RWPE2 (cell line): ENCODE measurements around the gene ERBB4.

ENCODE experiments used
- ATAC-seq: fragments of 200-7000 bp; cut with Tn5 transposase; 3 replicates; pipeline ENCODE4 v1.9.1; 2021; ENCODE audit warnings: low read depth
- DNase-seq: peaks from one replicate; pipeline ENCODE4 v3.0.0-alpha.2; 2020; ENCODE audit warnings: low spot score
- H3K27ac ChIP-seq: fragments of 450-650 bp; 2 replicates; pipeline ENCODE4 v1.5.1; 2017; ENCODE audit warnings: mild to moderate bottlenecking; ENCODE audit not compliant: poor library complexity, severe bottlenecking
- H3K27me3 ChIP-seq: fragments of 250-450 bp; sonication (Bioruptor Pico); 2 replicates; pipeline ENCODE4 v1.5.1; 2021; ENCODE audit warnings: mild to moderate bottlenecking, moderate library complexity; ENCODE audit not compliant: insufficient read depth, poor library complexity, severe bottlenecking
- H3K36me3 ChIP-seq: fragments of 250-450 bp; sonication (Bioruptor Pico); 2 replicates; pipeline ENCODE4 v1.5.1; 2020; ENCODE audit warnings: low read depth, mild to moderate bottlenecking, moderate library complexity
- H3K4me1 ChIP-seq: fragments of 250-450 bp; sonication (Bioruptor Pico); 2 replicates; pipeline ENCODE4 v1.5.1; 2021; ENCODE audit warnings: mild to moderate bottlenecking, moderate library complexity; ENCODE audit not compliant: insufficient read depth, poor library complexity, severe bottlenecking
- H3K4me3 ChIP-seq: fragments of 250-450 bp; sonication (Bioruptor Pico); 2 replicates; pipeline ENCODE4 v1.5.1; 2021; ENCODE audit warnings: mild to moderate bottlenecking, moderate library complexity; ENCODE audit not compliant: severe bottlenecking
- H3K9me3 ChIP-seq: fragments of 250-450 bp; sonication (Bioruptor Pico); 2 replicates; pipeline ENCODE4 v1.5.1; 2021; ENCODE audit warnings: mild to moderate bottlenecking, moderate library complexity; ENCODE audit not compliant: severe bottlenecking
- TF ChIP-seq, protein P1 (sequence below): fragments of 450-650 bp; IDR thresholded peaks from one replicate; pipeline ENCODE4 v1.5.1; 2017; ENCODE audit warnings: mild to moderate bottlenecking, moderate library complexity; ENCODE audit not compliant: poor library complexity, severe bottlenecking

The ERBB4 gene

DNA sequence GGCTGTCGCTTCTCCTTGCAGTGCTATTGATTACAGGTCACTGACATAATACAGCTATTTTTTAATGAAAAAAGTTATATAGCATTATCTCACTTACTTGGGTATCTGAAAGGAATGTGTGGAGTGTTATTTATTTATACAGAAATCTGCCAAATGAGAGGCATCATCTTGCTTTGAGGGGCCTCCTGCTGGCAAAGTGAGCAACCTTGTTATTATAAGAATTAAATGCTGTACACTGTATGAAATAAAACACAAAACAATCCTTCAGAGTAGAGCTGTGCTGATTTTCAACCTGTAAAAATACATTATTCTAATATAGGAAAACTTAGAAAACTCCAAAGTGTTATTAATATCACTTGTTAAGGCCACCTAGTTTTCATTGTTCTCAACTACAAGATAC is 20.9 kb downstream of the ERBB4 start:
- no peak for DNase-seq
- Histone ChIP-seq H3K27me3 (peaks cover 11% of the 10 kb centered on the region), H3K4me3 (no peak overlapping the region), H3K27ac (no peak overlapping the region), H3K4me1 (no peaks in the 10 kb centered on the region), H3K36me3 (no peaks in the 10 kb centered on the region), H3K9me3 (no peaks in the 10 kb centered on the region)
- no peak for ATAC-seq
- TF ChIP-seq, protein P1, sequence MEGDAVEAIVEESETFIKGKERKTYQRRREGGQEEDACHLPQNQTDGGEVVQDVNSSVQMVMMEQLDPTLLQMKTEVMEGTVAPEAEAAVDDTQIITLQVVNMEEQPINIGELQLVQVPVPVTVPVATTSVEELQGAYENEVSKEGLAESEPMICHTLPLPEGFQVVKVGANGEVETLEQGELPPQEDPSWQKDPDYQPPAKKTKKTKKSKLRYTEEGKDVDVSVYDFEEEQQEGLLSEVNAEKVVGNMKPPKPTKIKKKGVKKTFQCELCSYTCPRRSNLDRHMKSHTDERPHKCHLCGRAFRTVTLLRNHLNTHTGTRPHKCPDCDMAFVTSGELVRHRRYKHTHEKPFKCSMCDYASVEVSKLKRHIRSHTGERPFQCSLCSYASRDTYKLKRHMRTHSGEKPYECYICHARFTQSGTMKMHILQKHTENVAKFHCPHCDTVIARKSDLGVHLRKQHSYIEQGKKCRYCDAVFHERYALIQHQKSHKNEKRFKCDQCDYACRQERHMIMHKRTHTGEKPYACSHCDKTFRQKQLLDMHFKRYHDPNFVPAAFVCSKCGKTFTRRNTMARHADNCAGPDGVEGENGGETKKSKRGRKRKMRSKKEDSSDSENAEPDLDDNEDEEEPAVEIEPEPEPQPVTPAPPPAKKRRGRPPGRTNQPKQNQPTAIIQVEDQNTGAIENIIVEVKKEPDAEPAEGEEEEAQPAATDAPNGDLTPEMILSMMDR: no peak

DNA sequence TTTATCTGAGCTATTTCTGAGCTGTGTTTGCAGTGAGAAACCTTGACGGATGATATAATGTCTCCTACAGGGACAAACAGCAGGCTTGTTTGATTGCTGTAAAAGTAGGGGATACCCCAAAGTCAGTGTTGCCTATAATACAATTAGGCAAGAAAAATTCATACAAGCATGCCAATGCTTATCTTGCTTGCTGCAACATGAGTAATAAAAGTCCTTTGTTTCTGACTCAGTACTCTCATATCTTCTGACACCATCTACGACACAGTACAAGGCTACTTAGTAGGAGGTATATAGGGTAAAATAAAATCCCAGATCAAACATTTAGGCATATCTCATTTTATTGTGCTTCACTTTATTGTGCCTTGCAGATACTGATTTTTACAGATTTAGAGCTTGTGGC is 33.0 kb downstream of the ERBB4 start:
- TF ChIP-seq, protein P1: no peak
- no peaks in the 10 kb centered on the region for H3K36me3 ChIP-seq
- no peaks in the 10 kb centered on the region for H3K27me3 ChIP-seq
- DNase-seq: no peak
- no peak for ATAC-seq
- no peak overlapping the region for H3K27ac ChIP-seq
- no peaks in the 10 kb centered on the region for H3K9me3 ChIP-seq
- no peak overlapping the region for H3K4me3 ChIP-seq
- no peaks in the 10 kb centered on the region for H3K4me1 ChIP-seq

DNA sequence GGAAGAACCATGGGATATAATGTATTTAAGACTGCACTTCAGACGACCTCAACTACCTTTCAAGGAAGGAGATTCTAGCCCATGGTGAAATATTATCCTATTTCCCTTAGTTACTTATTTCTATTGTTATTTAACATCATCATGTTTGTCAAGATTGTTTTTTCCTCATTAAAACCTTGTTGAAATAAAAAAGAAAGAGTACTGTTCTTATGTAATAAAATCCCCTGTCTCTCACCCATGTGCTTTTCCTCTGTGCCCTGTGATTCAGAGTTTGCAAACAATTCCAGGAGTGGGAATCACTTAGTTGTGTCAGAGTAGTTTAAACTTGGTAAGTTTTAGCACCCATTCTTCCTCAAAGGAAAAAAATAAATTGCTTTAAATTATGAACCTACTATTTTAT is 43.6 kb downstream of the ERBB4 start:
- H3K27me3 ChIP-seq: no peaks in the 10 kb centered on the region
- H3K4me1 ChIP-seq: peaks cover 7% of the 10 kb centered on the region
- no peaks in the 10 kb centered on the region for H3K9me3 ChIP-seq
- DNase-seq (no peak), ATAC-seq (peak; percentile 66; the same call in 2 of the 3 replicates)
- H3K4me3 ChIP-seq: no peak overlapping the region
- TF ChIP-seq, protein P1: no peak
- no peaks in the 10 kb centered on the region for H3K36me3 ChIP-seq
- peak overlapping the region; percentile 19 for H3K27ac ChIP-seq

DNA sequence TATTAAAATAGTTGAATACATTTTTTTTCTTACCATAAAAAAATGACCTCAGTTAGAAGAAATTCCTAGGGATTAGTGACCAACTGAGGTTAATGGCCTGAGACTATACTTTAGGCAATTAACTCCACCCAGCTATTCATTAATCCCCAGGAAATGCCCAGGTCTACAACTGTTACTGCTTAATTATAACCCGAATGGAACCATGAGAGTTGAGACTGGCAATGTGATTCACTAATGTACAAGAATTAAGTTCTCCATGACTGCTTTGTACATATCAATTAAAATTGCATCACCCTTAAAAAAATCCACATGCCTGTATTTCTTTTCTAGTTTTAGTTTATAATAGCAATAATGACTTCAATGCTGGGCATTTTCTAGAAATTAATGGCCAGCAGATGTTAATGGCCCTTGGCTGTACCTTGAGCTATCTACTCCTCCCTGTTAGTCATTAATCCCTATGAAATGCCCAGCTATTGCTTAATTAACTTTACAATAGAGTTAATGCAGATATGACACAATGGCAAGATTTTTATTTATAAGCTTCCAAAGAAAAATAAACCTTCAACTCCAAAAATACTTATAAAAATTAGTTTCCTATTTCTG is 44.1 kb downstream of the ERBB4 start:
- TF ChIP-seq, protein P1: no peak
- ATAC-seq: peak; percentile 52; the same call in 2 of the 3 replicates
- Histone ChIP-seq H3K27me3 (no peaks in the 10 kb centered on the region), H3K36me3 (no peaks in the 10 kb centered on the region), H3K27ac (peak overlapping the region; percentile 19), H3K9me3 (no peaks in the 10 kb centered on the region), H3K4me3 (no peak overlapping the region), H3K4me1 (peaks cover 7% of the 10 kb centered on the region)
- DNase-seq: no peak

DNA sequence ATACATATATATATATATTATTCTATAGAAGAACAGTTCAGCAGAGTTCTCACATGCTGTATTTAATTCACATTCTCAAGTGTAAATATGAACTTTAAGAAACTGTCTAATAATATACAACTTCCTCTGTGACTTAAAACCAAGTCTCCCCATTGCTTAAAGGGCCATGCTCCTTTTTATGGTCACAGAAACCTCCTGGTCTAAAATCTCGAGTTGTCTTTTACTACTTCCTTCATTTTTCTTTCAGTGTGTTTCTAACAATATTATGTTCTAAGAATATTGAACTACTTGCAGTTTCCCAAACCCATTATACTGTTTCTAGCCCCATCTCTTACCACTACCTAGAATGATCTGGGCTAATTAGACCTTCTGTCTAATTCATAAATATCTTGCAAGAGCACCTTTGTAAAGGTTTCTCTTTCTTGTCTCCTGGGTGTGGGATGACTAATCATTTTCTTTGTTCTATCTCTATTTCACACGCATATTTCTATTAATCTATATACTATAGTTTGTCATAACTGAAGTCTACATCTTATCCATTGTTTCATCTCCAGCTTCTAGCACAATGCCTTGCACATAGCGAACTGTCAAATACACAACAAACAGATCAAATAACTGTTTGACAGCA is 48.8 kb downstream of the ERBB4 start:
- TF ChIP-seq, protein P1: no peak
- H3K4me3 ChIP-seq: no peak overlapping the region
- H3K27ac ChIP-seq: no peak overlapping the region
- no peaks in the 10 kb centered on the region for H3K36me3 ChIP-seq
- DNase-seq: no peak
- no peaks in the 10 kb centered on the region for H3K27me3 ChIP-seq
- no peak for ATAC-seq
- H3K9me3 ChIP-seq: no peaks in the 10 kb centered on the region
- H3K4me1 ChIP-seq: peaks cover 3% of the 10 kb centered on the region
